NCI-H226 (cell line): ENCODE results near the gene PCAT6.

ENCODE experiments used
- DNase-seq: peaks from one replicate; pipeline ENCODE4 v3.0.0-alpha.2; 2015

Gene PCAT6

GRCh38 chr1:202850593-202851362 is 40.0 kb downstream of the PCAT6 start:
- DNase-seq, result no peak

GRCh38 chr1:202852163-202852904 is 41.6 kb downstream of the PCAT6 start:
- peak; percentile 64 for DNase-seq

- DNase-seq, result no peak
Observed at GRCh38 chr1:202854787-202855186, 44.0 kb downstream of the PCAT6 start.

- DNase-seq, result no peak
Observed at GRCh38 chr1:202856014-202856413, 45.3 kb downstream of the PCAT6 start.

GRCh38 chr1:202857136-202857610 is 46.4 kb downstream of the PCAT6 start:
- DNase-seq, result no peak

- no peak for DNase-seq
Observed at GRCh38 chr1:202858331-202858730, 47.6 kb downstream of the PCAT6 start.

GRCh38 chr1:202858789-202859414 is 48.1 kb downstream of the PCAT6 start:
- DNase-seq, result no peak

- no peak for DNase-seq
Observed at GRCh38 chr1:202860744-202861419, 50.1 kb downstream of the PCAT6 start.
